Chondrocyte (in vitro differentiated cells): ENCODE data around the gene CCNI. TPM values are rescaled to one million over a fixed set of nuclear protein-coding genes. Genes with fewer than 3 reads are reported as not detected.
"Not testable (repeated sequence)": the region's sequence is repeated elsewhere in the genome, so short reads cannot be mapped to it uniquely, and the experiment has no call there.

Experiments
- DNase-seq: peaks from one replicate; pipeline ENCODE4 v3.0.0; 2021; ENCODE audit warnings: mixed read lengths, low spot score
- H3K27ac Mint-ChIP-seq: one replicate; pipeline ENCODE4 v1.8.0; 2021; ENCODE audit warnings: mild to moderate bottlenecking, moderate library complexity, mixed read lengths; ENCODE audit not compliant: unreplicated experiment
- H3K27me3 Mint-ChIP-seq: 2 replicates; pipeline ENCODE4 v1.8.0; 2021; ENCODE audit warnings: low read depth, mixed read lengths
- H3K36me3 Mint-ChIP-seq: 2 replicates; pipeline ENCODE4 v1.8.0; 2021; ENCODE audit warnings: low read depth, mixed read lengths
- H3K4me1 Mint-ChIP-seq: 2 replicates; pipeline ENCODE4 v1.8.0; 2021; ENCODE audit warnings: low read depth, mild to moderate bottlenecking, mixed read lengths
- H3K4me3 Mint-ChIP-seq: one replicate; pipeline ENCODE4 v1.8.0; 2021; ENCODE audit warnings: mild to moderate bottlenecking, moderate library complexity, mixed read lengths; ENCODE audit not compliant: unreplicated experiment
- H3K9me3 Mint-ChIP-seq: 2 replicates; pipeline ENCODE4 v1.8.0; 2021; ENCODE audit warnings: low read depth, mixed read lengths
- total RNA-seq: library from RNA; stranded (reverse); gene quantifications from 3 replicates; pipeline ENCODE4 v1.2.1, GENCODE V29; 2021
- TF ChIP-seq, protein P1 (sequence below): fragments of 200-600 bp; sonication (generic); IDR thresholded peaks from 2 replicates; pipeline ENCODE4 v1.5.0; 2021; ENCODE audit warnings: antibody characterized with exemption, mild to moderate bottlenecking, moderate library complexity

CCNI gene
- total RNA-seq, 1 donor from 2014 or later, result 220 TPM

DNA sequence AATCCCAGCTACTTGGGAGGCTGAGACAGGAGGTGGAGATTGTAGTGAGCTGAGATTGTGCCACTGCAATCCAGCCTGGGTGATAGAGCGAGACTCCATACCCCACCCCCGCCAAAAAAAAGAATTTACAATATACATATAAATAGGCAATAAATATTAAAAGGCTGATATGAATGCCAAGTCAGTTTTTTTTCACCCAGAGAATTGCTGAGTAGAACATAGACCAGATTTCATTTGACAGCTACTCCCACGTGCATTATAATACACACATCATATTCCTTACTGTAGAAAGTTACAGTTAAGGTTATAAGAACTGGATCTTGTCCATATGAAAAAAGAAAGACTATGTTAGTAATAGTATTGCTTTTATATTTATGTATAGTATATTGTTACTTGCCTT is 18.7 kb upstream of the CCNI start:
- H3K4me3 Mint-ChIP-seq, result no peak overlapping the region

DNA sequence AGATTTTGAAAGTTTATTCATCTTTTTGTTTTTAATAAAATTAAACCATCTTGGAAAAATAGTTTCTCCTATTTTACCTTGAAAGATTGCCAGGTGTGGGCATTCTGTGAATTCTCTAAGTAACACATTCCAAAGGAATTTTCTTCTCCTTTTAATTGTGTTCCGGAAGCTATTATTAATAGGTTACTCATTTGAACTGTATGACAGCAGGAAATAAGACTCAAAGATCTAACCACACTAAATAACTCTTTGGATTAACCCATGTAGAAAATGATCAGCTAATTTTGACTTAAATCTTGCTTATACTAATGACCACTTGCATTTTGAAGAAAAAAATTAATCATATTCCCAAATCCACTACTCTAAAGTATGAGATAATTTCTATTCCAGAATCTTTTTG is 17.6 kb upstream of the CCNI start:
- Mint-ChIP-seq H3K27ac (no peak overlapping the region), H3K9me3 (no peaks in the 10 kb centered on the region), H3K4me3 (no peak overlapping the region), H3K27me3 (no peaks in the 10 kb centered on the region), H3K36me3 (no peaks in the 10 kb centered on the region), H3K4me1 (peaks cover 24% of the 10 kb centered on the region)
- no peak for DNase-seq
- TF ChIP-seq, protein P1, sequence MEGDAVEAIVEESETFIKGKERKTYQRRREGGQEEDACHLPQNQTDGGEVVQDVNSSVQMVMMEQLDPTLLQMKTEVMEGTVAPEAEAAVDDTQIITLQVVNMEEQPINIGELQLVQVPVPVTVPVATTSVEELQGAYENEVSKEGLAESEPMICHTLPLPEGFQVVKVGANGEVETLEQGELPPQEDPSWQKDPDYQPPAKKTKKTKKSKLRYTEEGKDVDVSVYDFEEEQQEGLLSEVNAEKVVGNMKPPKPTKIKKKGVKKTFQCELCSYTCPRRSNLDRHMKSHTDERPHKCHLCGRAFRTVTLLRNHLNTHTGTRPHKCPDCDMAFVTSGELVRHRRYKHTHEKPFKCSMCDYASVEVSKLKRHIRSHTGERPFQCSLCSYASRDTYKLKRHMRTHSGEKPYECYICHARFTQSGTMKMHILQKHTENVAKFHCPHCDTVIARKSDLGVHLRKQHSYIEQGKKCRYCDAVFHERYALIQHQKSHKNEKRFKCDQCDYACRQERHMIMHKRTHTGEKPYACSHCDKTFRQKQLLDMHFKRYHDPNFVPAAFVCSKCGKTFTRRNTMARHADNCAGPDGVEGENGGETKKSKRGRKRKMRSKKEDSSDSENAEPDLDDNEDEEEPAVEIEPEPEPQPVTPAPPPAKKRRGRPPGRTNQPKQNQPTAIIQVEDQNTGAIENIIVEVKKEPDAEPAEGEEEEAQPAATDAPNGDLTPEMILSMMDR, result no peak

More for the DNA sequence above, 18.7 kb upstream of the CCNI start:
- TF ChIP-seq, protein P1, result no peak
- H3K9me3 Mint-ChIP-seq, result no peaks in the 10 kb centered on the region
- no peaks in the 10 kb centered on the region for H3K36me3 Mint-ChIP-seq
- no peak for DNase-seq
- H3K27me3 Mint-ChIP-seq, result no peaks in the 10 kb centered on the region
- peaks cover 24% of the 10 kb centered on the region for H3K4me1 Mint-ChIP-seq
- H3K27ac Mint-ChIP-seq, result no peak overlapping the region

DNA sequence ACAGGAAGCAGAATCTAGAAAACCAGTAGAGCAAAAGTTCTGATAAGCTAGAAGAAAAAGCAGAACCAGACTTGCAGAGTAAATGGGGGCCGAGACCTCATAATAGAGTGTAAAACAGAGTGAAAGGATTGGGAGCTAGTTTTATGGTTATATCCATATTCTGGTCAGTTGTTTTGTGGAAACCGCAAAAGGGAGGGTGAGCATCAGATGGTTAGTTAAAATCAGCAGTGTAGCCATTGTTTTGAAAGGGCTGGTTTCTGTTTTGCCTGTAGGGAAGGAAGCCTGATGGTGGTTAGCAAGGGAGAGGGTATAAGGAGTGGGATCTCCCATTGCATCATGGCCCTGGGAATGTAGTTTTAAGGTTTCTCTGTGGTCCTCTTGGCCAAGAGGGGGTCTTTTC is 17.2 kb upstream of the CCNI start:
- TF ChIP-seq, protein P1, result no peak
- DNase-seq, result no peak
- Mint-ChIP-seq H3K27ac (peak overlapping the region; percentile 5), H3K36me3 (no peaks in the 10 kb centered on the region), H3K27me3 (no peaks in the 10 kb centered on the region), H3K9me3 (no peaks in the 10 kb centered on the region), H3K4me1 (peaks cover 24% of the 10 kb centered on the region), H3K4me3 (no peak overlapping the region)

DNA sequence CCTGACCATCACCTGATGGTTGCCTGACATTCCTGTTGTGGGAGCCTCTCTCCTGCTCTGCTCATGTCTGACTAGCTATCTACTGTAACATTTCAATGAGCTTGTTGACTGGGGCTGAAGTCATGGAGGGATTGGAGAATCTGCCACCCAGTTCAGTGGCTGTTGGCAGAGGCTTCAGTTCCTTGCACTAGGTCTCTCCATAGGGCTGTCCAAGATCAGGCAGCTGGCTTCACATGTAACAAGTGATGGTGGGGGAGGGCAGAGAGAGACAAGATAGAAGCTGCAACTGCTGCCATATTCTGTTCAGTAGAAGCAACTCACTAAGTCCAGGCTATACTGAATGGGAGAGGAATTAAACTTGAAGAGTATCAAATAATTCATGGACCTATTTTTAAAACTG is 14.1 kb upstream of the CCNI start:
- H3K4me1 Mint-ChIP-seq, result peaks cover 16% of the 10 kb centered on the region
- H3K4me3 Mint-ChIP-seq, result no peak overlapping the region
- H3K9me3 Mint-ChIP-seq, result no peaks in the 10 kb centered on the region
- no peak for DNase-seq
- no peaks in the 10 kb centered on the region for H3K36me3 Mint-ChIP-seq
- no peaks in the 10 kb centered on the region for H3K27me3 Mint-ChIP-seq
- TF ChIP-seq, protein P1, result no peak
- H3K27ac Mint-ChIP-seq, result no peak overlapping the region

DNA sequence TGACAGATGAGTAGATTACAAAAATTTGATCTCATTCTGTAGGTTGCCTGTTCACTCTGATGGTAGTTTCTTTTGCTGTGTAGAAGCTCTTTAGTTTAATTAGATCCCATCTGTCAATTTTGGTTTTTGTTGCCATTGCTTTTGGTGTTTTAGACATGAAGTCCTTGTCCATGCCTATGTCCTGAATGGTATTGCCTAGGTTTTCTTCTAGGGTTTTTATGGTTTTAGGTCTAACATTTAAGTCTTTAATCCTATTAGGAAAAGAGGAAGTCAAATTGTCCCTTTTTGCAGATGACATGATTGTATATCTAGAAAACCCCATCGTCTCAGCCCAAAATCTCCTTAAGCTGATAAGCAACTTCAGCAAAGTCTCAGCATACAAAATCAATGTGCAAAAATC is 11.2 kb upstream of the CCNI start:
- H3K36me3 Mint-ChIP-seq, DNase-seq, H3K27ac Mint-ChIP-seq, H3K9me3 Mint-ChIP-seq, H3K4me1 Mint-ChIP-seq, H3K4me3 Mint-ChIP-seq, H3K27me3 Mint-ChIP-seq: not testable (repeated sequence)

DNA sequence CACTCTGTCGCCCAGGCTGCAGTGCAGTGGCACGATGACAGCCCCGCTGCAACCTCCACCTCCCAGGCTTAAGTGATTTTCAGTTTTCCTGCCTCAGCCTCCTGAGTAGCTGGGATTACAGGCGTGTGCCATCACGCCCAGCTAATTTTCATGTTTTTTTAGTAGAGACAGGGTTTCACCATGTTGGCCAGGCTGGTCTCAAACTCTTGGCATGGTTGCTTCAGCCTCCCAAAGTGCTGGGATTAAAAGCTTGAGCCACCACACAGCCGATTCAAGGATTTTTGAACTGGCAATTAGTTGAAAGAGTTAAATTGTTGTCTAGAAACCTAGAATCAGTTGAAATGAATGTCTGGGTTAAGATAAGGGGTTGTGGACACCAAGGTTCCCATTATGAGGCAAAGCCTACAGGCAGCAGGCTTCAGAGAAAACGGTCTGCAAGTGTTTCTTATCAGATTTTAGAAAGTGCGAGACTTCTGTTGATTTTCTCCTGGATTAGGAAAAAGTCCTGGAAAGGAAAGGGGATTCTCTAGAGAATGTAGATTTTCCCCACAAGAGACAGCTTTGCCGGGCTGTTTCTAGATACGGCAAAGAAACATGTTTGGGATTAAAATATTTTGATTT is 8.3 kb upstream of the CCNI start:
- Mint-ChIP-seq H3K27ac (no peak overlapping the region), H3K4me1 (no peaks in the 10 kb centered on the region), H3K36me3 (no peaks in the 10 kb centered on the region)

More for the DNA sequence above, 8.3 kb upstream of the CCNI start:
- Mint-ChIP-seq H3K27me3 (no peaks in the 10 kb centered on the region), H3K9me3 (no peaks in the 10 kb centered on the region), H3K4me3 (no peak overlapping the region)
- DNase-seq, result no peak
- TF ChIP-seq, protein P1, result no peak
